Glutamatergic neuron (in vitro differentiated cells): Measurements from ENCODE around the gene NFIA. TPM values are rescaled to one million over a fixed set of nuclear protein-coding genes. Genes with fewer than 3 reads are reported as not detected.

ENCODE experiments used
- DNase-seq: peaks from one replicate; pipeline ENCODE4 v3.0.0; 2022
- H3K27ac Mint-ChIP-seq: one replicate; pipeline ENCODE4 v1.8.0; 2020; ENCODE audit warnings: mild to moderate bottlenecking, mixed read lengths, inconsistent platforms; ENCODE audit not compliant: unreplicated experiment
- H3K27me3 Mint-ChIP-seq: one replicate; pipeline ENCODE4 v1.8.0; 2020; ENCODE audit warnings: mild to moderate bottlenecking, moderate library complexity, mixed read lengths, inconsistent platforms; ENCODE audit not compliant: unreplicated experiment
- H3K36me3 Mint-ChIP-seq: one replicate; pipeline ENCODE4 v1.8.0; 2020; ENCODE audit warnings: mild to moderate bottlenecking, mixed read lengths, inconsistent platforms; ENCODE audit not compliant: unreplicated experiment
- H3K4me1 Mint-ChIP-seq: one replicate; pipeline ENCODE4 v1.8.0; 2020; ENCODE audit warnings: mild to moderate bottlenecking, low read depth, mixed read lengths, inconsistent platforms; ENCODE audit not compliant: unreplicated experiment
- H3K4me3 Mint-ChIP-seq: one replicate; pipeline ENCODE4 v1.8.0; 2020; ENCODE audit warnings: mild to moderate bottlenecking, mixed read lengths, inconsistent platforms; ENCODE audit not compliant: unreplicated experiment
- H3K9me3 Mint-ChIP-seq: one replicate; pipeline ENCODE4 v1.8.0; 2020; ENCODE audit warnings: mild to moderate bottlenecking, moderate library complexity, mixed read lengths, inconsistent platforms; ENCODE audit not compliant: unreplicated experiment
- CTCF ChIP-seq: fragments of 200-600 bp; sonication (generic); IDR thresholded peaks from one replicate; pipeline ENCODE4 v1.5.0; 2021; ENCODE audit not compliant: partially characterized antibody, unreplicated experiment
- total RNA-seq: library from RNA; stranded (reverse); fragmentation: NEBNext Ultra II Directional; extraction: Animal tissue kit (Norgen Biotek cat#: 25700); gene quantifications from one replicate; pipeline ENCODE4 v1.2.1, GENCODE V29; 2021; ENCODE audit not compliant: unreplicated experiment

NFIA gene
- total RNA-seq, 1 donor from 2014 or later = 16.4 TPM

- no peak overlapping the region for H3K27ac Mint-ChIP-seq
- peaks cover 57% of the 10 kb centered on the region for H3K4me1 Mint-ChIP-seq
- H3K9me3 Mint-ChIP-seq = no peaks in the 10 kb centered on the region
- H3K27me3 Mint-ChIP-seq = no peaks in the 10 kb centered on the region
- DNase-seq = no peak
- no peak overlapping the region for H3K4me3 Mint-ChIP-seq
- no peaks in the 10 kb centered on the region for H3K36me3 Mint-ChIP-seq
- no peak for TF ChIP-seq CTCF
Measured at GRCh38 chr1:61273167-61273705, 190.9 kb downstream of the NFIA start.

GRCh38 chr1:61273861-61274260, 191.5 kb downstream of the NFIA start:
- DNase-seq = no peak
- Mint-ChIP-seq H3K4me1 (peaks cover 50% of the 10 kb centered on the region), H3K27ac (no peak overlapping the region), H3K9me3 (no peaks in the 10 kb centered on the region), H3K4me3 (no peak overlapping the region), H3K27me3 (no peaks in the 10 kb centered on the region), H3K36me3 (no peaks in the 10 kb centered on the region)
- TF ChIP-seq CTCF = no peak

- H3K4me3 Mint-ChIP-seq = no peak overlapping the region
- H3K27ac Mint-ChIP-seq = no peak overlapping the region
- no peak for DNase-seq
- H3K36me3 Mint-ChIP-seq = no peaks in the 10 kb centered on the region
- H3K9me3 Mint-ChIP-seq = no peaks in the 10 kb centered on the region
- TF ChIP-seq CTCF = no peak
- H3K4me1 Mint-ChIP-seq = peaks cover 49% of the 10 kb centered on the region
- no peaks in the 10 kb centered on the region for H3K27me3 Mint-ChIP-seq
Measured at GRCh38 chr1:61274939-61275338, 192.6 kb downstream of the NFIA start.

- no peaks in the 10 kb centered on the region for H3K9me3 Mint-ChIP-seq
Measured at GRCh38 chr1:61276246-61276645, 193.9 kb downstream of the NFIA start.

More at GRCh38 chr1:61276246-61276645, 193.9 kb downstream of the NFIA start:
- no peaks in the 10 kb centered on the region for H3K27me3 Mint-ChIP-seq
- H3K36me3 Mint-ChIP-seq = no peaks in the 10 kb centered on the region
- no peak for TF ChIP-seq CTCF
- H3K4me3 Mint-ChIP-seq = no peak overlapping the region
- no peak overlapping the region for H3K27ac Mint-ChIP-seq
- DNase-seq = no peak
- peaks cover 39% of the 10 kb centered on the region for H3K4me1 Mint-ChIP-seq
